Measurements from ENCODE around the gene SLC12A3. TPM values are rescaled to one million over a fixed set of nuclear protein-coding genes. Genes with fewer than 3 reads are reported as not detected.

The SLC12A3 gene
- total and polyA plus RNA-seq, 2 of the 8 experiments (the other 6 are each of a cell fraction or from before 2014, with no cell fraction given): not detected

- H3K14ac ChIP-seq (ENCODE audit: insufficient read length): no peak overlapping the region
- no peak overlapping the region for H4K8ac ChIP-seq (ENCODE audit: extremely low read depth, insufficient read depth, low read length)
- 78% methylated on average over 9 of the region's 9 CpGs; no CpG with 5 or more reads in 1 of the 2 experiments for WGBS, 2 experiments (ENCODE audit: extremely low coverage in 1 of 2, insufficient coverage in 1 of 2, insufficient read length in 1 of 2, insufficient replicate concordance in 2 of 2, low coverage in 1 of 2, low lambda C conversion rate in 2 of 2, missing lambda C conversion rate in 1 of 2)
- no peak for TF ChIP-seq BRCA1 (IDR thresholded peaks at IDR 0.05; ENCODE audit: low read depth, low read length)
- TF ChIP-seq TEAD4 (IDR thresholded peaks at IDR 0.05; ENCODE audit: low read depth, low read length): no peak
- no peak for TF ChIP-seq HDAC2 (IDR thresholded peaks at IDR 0.05; ENCODE audit: borderline replicate concordance in 1 of 2, low read depth in 2 of 2, low read length in 2 of 2)
- no peak for TF ChIP-seq YY1 (IDR thresholded peaks at IDR 0.05; ENCODE audit: low read depth, low read length)
- TF ChIP-seq SIRT6 (IDR thresholded peaks at IDR 0.05; ENCODE audit: low read length): no peak
- no peak for TF ChIP-seq E2F6 (IDR thresholded peaks at IDR 0.05)
- TF ChIP-seq PHF8 (conservative IDR thresholded peaks at IDR 0.05; ENCODE audit: low read depth, low read length): no peak
- no peak for TF ChIP-seq ATF3 (IDR thresholded peaks at IDR 0.05; ENCODE audit: insufficient read depth, low read depth, low read length)
- no peak for TF ChIP-seq CHD1 (IDR thresholded peaks at IDR 0.05; ENCODE audit: low read depth, low read length)
- no peak for TF ChIP-seq POU5F1 (IDR thresholded peaks at IDR 0.05; ENCODE audit: low read depth, low read length)
- no peak overlapping the region for H2BK120ac ChIP-seq (replicated peaks; ENCODE audit: low read depth, low read length)
- no peak overlapping the region for H3K56ac ChIP-seq (replicated peaks; ENCODE audit: insufficient read length, low read depth, low read length)
- no peak overlapping the region for H2AFZ ChIP-seq (ENCODE audit: low read length)
- peaks cover 0 to 3% (median 0%) of the 10 kb centered on the region in 4 experiments; a peak in 2 of 7 replicates for H3K4me1 ChIP-seq (replicated peaks in 1 of 4; ENCODE audit: control insufficient read depth in 3 of 4, insufficient read depth in 4 of 4, low read length in 3 of 4)
- no peak overlapping the region; the same call in 1 of the 2 replicates for H2AK5ac ChIP-seq (ENCODE audit: low read depth, low read length)
- H2BK5ac ChIP-seq (ENCODE audit: low read depth, low read length): no peak overlapping the region
- no peak overlapping the region for H3K4me3 ChIP-seq (ENCODE audit: extremely low read depth in 1 of 4, insufficient read depth in 2 of 4, low read depth in 3 of 4, low read length in 4 of 4)
- ChIA-PET POLR2A (ENCODE audit: partially characterized antibody) (interaction anchor here (0.8 kb wide), 1 partner anchor 10 kb away, joined by 3 read pairs; no protein-coding TSS in a partner anchor), CTCF (ENCODE audit: partially characterized antibody) (interaction anchor here (1.0 to 1.5 kb wide), 4 partner anchors 9 to 243 kb away, joined by 4 read pairs; no protein-coding TSS in a partner anchor)
- H4K20me1 ChIP-seq (replicated peaks in 1 of 2; ENCODE audit: control insufficient read depth in 1 of 2, insufficient read depth in 2 of 2, low read length in 2 of 2): no peaks in the 10 kb centered on the region
- no peaks in the 10 kb centered on the region for H3K9me3 ChIP-seq (ENCODE audit: insufficient read depth in 2 of 2, low read depth in 1 of 2, low read length in 1 of 2)
- no peaks in the 10 kb centered on the region for H3K36me3 ChIP-seq (ENCODE audit: control insufficient read depth in 2 of 4, insufficient read depth in 4 of 4, low read length in 3 of 4)
- H3K4ac ChIP-seq (replicated peaks; ENCODE audit: insufficient read length, low read depth, low read length): no peak overlapping the region
- H3K23ac ChIP-seq (ENCODE audit: insufficient read length): no peak overlapping the region
- DNase-seq (ENCODE audit: low read depth in 1 of 2, low spot score in 2 of 2) (no peak), FAIRE-seq (no peak)
- H3K23me2 ChIP-seq (ENCODE audit: low read depth, low read length): no peaks in the 10 kb centered on the region; the same call in 1 of the 2 replicates
- no peak overlapping the region for H4K5ac ChIP-seq (ENCODE audit: insufficient read length, low read depth, low read length)
- no peaks in the 10 kb centered on the region for H3K79me1 ChIP-seq (ENCODE audit: low read depth, low read length)
- H3K9ac ChIP-seq (replicated peaks in 1 of 4; ENCODE audit: extremely low read depth in 1 of 4, low read depth in 3 of 4, low read length in 3 of 4): no peak overlapping the region
- H3K4me2 ChIP-seq (ENCODE audit: insufficient read depth in 1 of 2, low read depth in 2 of 2, low read length in 2 of 2): no peak overlapping the region
- no peaks in the 10 kb centered on the region for H3K79me2 ChIP-seq (ENCODE audit: control insufficient read depth in 1 of 2, insufficient read depth in 2 of 2, low read length in 2 of 2)
- no peak overlapping the region for H3K18ac ChIP-seq (ENCODE audit: extremely low read depth, low read length)
- H3K27ac ChIP-seq (ENCODE audit: low read depth, low read length): no peak overlapping the region
- no peak overlapping the region for H2BK12ac ChIP-seq (ENCODE audit: low read depth, low read length)
- no peak overlapping the region for H4K91ac ChIP-seq (replicated peaks; ENCODE audit: insufficient read length, low read length)
- H2BK20ac ChIP-seq (ENCODE audit: low read length): no peak overlapping the region
- no peaks in the 10 kb centered on the region for H3K27me3 ChIP-seq (replicated peaks in 1 of 4; ENCODE audit: control insufficient read depth in 3 of 4, extremely low read depth in 1 of 4, insufficient read depth in 3 of 4, low read length in 3 of 4)
- H2BK15ac ChIP-seq (ENCODE audit: low read length): no peak overlapping the region
These were observed 4.6 kb upstream of the SLC12A3 start for GRCh38 chr16:56860226-56861020.

All from H1 (cell line).